Hematopoietic multipotent progenitor cell treated with erythropoietin and hydrocortisone succinate and interleukin-3 and kit ligand, for 17 days (in vitro differentiated cells): Measurements from ENCODE around the gene EIF5.
A peak's percentile ranks its signal among the peaks of the same experiment; 100 is the strongest.

Source experiments
- DNase-seq: peaks from one replicate; pipeline ENCODE4 v3.0.0-alpha.2; 2015; ENCODE audit warnings: low spot score

The EIF5 gene

DNA sequence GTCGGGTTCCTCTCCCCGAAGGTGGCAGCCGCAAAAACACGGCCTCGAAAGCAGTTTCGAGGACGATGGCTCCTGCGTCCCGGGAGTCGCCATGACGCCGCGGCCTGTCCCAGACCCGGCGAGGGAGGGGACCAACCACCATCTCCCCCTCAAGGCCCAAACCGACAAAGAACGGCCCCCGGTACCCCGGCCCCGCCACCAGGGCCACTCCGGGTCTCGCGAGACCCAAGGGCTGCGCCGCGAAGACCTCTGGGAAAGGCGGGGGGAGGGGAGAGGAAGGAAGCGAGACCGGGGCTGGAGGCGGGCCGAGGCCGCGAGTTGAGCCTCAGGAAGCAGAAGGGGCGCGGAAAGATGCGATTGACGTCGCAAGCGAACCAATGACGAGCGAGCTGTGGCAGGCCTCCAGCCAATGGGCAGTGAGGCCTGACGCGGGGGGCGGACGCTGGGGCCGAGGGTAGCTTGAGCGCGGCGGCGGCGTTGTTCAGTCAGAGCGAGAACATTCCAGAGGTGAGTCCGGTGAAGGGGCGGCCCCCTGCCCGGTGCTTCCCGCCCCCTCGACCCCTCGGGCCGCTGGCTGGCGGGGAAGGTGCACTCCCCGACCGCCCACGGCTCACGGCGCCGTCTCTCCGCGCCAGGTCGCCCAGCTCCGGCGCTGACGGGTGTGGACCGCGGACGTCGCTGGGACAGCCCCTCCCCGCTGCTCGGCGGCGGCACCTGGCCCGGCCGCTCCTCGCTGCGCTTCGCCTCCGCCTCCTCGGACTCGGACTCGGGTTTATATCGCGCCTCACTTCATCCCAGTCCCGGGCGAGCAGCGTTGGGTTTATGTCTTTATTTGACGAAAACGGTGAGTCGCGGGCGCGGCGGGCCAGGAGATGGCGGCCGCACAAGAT, at the start of gene EIF5:
Gene EIF5 (plus strand): TSS at position 484 of the 890 bp plus-strand sequence. CDS start 1,624 bp downstream, outside the sequence.
- DNase-seq = peak; percentile 99

DNA sequence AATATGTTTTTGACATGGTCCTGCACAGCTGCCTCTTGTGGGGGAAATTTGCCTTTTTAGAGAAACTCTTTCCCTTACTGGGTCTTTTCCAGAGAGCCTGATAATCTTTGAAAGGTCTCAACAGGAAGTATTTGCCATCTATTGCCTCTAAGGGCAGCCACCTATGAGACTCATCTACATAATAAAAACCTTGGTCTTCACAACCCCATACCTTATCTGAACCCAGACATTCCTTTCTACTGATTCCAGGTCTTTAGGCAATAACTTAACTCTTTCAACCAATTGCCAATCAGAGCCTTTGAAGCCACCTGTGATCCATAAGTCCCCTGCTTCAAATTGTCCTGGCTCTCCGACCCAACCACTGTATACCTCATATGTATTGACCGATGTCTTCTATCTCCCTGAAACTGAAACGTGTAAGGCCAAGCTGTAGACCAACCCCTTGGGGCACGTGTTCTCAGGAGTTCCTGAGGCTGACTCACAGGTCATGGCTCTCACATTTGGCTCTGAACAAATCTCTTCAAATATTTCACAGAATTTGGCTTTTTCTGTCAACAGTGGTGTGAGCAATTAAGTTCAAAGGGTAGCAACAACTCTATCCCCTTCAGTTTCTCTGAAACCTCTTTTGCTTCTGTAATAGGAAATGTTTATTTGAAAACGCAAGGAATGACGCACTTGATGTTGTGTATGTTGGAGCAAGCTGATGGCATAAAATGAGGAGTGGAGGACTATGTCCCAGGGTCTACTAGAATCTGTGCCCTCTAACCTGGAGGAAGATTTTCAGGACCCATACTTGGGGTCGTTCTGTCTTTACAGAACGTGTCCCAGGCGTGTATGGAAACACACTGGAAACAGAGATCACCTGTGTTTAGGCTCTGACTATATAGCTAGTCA, 49.2 kb upstream of the EIF5 start:
- no peak for DNase-seq

GRCh38 chr14:103286460-103286859, 47.6 kb upstream of the EIF5 start:
- DNase-seq = no peak

DNA sequence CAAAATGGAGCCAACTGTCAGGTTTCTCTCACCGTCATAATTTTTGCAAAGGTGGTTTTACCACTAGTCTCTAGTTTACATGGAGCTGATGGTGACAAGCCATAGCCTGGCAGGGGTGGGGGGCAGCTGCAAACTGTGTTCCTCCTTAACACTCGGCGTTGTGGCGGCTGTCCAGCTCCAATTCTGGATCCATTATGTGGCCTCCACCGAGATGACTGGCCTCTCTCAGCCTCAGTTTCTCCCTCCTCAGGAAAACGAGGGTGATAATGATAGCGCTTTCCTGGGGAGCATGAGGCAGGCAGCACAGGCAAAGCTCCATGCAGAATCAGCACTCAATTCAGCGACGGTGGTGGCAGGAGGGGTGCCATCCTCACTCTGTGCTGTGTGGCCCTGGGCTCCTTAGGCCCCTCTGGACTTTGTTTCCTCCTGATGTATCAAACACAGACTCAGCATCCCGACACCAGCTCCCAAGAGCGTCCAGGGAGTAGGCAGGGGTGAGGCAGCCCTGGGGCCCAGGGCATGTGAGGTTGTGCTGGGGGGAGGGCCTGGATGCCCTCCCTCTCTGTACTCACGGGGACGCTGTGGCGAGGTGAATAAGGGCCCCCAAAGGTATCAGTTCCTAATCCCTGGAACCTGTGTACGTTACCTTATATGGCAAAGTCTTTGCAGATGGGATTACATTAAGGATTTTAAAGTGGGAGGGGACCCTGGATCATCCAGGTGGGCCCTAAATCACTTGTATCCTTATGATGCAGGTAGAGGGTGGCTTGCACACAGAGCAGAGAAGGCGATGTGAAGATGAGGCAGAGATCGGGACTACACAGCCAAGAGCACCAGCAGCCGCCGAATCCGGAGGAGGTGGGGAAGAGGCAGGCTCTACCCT, 46.8 kb upstream of the EIF5 start:
- DNase-seq = no peak

GRCh38 chr14:103288076-103288766, 45.8 kb upstream of the EIF5 start:
- no peak for DNase-seq

DNA sequence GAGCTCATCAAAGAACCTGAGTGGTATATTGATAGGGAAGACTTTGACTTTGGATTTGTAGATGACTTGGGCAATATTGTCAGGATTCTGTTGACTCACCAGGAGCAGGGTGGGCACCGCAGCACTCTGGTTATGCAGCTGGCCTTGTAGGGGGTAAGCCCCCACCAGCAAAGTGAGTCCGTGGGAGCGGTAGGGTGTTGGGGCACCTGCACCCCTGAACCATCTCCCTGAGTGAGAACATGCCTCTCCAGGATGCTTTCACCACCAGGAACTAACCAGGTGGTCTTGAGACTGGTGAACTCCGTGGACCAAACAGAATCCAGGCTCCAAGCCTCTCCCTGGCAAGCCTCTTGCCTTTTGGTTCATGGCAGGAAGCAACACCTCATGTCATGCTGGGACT, 44.0 kb upstream of the EIF5 start:
- no peak for DNase-seq

GRCh38 chr14:103290494-103290893, 43.5 kb upstream of the EIF5 start:
- DNase-seq = no peak

DNA sequence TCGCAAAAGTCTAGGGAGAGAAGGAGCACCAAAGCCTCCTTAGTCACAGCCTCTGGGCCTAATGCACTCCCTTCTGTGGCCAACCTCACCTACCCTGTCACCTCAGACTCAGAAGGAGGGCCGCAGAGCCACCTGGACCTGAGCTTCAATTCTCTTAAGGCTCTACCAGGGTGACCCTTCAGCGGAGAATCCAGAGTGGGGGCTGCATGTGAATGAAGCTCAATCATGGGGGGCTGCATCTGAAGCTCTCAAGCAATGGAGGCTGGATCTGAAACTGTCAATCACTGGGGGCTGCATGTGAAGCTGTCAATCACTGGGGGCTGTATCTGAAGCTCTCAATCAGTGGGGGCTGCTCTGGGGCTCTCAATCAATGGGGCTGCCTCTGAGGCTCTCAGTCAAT, 43.1 kb upstream of the EIF5 start:
- no peak for DNase-seq

GRCh38 chr14:103292426-103293374, 41.3 kb upstream of the EIF5 start:
- DNase-seq = peak; percentile 89

GRCh38 chr14:103293465-103293864, 40.6 kb upstream of the EIF5 start:
- no peak for DNase-seq

DNA sequence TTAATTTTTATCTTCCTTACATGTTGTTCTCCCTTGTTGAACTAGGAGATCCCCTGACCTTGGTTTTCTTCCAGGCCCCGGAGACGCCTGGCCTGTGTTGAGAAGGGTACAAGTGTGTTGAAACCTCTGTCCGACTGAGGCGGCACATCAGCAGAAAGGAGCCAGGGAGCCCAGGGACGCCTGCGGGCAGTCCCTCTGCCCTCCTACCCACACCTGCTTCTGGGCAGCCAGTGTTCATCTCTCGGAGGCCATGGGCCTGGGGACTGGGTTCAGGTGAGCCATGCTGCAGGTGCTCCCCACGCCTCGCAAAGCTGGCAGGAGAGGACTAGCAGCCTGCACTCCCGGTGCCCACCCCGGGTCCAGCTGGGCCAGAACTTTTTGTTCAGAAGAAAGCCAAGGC, 39.9 kb upstream of the EIF5 start:
- DNase-seq = no peak

DNA sequence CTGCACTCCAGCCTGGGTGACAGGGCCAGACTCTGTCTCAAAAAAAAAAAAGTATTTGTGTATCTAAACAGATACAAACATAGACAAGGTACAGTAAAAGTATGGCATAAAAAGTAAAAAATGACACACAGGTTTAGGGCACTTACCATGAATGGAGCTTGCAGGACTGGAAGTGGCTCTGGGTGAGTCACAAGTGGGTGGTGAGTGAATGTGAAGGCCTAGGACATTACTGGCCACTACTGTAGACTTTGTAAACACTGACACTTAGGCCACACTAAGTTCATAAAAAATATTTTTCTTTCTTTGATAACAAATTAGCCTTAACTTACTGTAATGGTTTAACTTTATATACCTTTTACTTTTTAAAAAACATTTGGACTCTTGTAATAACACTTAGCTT, 38.0 kb upstream of the EIF5 start:
- DNase-seq = peak; percentile 20

GRCh38 chr14:103296987-103297386, 37.0 kb upstream of the EIF5 start:
- DNase-seq = no peak

DNA sequence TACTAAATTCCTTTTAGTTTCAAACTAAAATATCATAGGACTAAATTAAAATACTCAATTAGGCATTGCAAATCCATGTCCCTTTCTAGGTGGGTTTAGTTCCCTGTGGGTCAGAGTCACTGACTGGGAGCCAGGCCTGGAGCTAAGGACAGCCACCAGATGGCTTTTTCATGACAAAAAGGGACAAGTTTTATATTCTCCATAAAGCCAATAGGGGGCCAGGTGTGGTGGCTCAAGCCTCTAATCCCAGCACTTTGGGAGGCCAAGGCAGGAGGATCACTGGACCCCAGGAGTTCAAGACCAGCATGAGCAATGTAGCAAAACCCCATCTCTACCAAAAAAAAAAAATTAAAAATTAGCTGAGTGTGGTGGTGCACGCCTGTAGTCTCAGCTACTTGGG, 35.4 kb upstream of the EIF5 start:
- peak; percentile 63 for DNase-seq

- DNase-seq = peak; percentile 22
Measured at GRCh38 chr14:103301512-103302354, 32.3 kb upstream of the EIF5 start.

DNA sequence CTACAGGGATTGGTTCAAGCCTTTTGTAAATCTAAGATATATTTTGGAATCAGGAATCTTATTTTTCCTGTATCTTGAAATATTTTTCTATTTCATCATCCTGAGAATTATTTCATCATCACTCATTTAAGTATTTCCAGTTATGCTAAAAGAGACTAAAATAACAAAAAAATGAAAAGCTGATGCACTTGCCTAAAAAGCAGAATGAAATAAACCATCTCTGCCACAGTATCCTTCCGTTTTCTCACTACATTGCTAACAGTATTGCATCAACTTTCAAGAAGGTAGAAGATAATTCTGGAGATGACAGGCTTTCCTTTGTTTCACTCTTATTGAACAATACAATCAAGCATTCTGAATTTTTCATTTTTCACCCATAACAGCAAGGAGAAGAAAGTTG, 31.1 kb upstream of the EIF5 start:
- no peak for DNase-seq

DNA sequence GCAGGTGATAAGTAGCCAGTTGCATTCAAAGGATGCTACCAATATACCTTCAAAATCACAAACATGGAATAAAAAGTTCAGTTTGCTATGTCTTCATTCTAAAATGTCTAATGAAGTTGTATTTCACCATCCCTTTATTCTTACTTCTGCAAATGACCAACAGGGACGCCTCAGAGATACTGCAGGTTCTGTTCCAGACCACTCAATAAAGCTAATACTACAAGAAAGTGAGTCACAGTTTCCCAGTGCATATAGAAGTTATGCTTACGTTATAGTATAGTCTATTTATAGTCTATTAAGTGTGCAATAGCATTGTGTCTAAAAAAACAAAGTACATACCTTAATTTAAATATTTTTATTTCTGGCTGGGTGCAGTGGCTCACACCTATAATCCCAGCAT, 29.3 kb upstream of the EIF5 start:
- DNase-seq = no peak

GRCh38 chr14:103308717-103309616, 25.1 kb upstream of the EIF5 start:
- no peak for DNase-seq
